ENCODE measurements around the gene PMP22.
A peak's percentile ranks its signal among the peaks of the same experiment; 100 is the strongest.

Gene PMP22

GRCh38 chr17:15287538-15288267 is 22.6 kb upstream of the PMP22 start:
- peaks cover 19 to 23% of the 10 kb centered on the region in 2 donors for H3K27me3 Mint-ChIP-seq
- ATAC-seq (replicated peaks): no peak
- peaks cover 5 to 6% of the 10 kb centered on the region in 2 donors for H3K9me3 Mint-ChIP-seq
- DNase-seq: no peak
- H3K27ac Mint-ChIP-seq: no peak overlapping the region
- no peaks in the 10 kb centered on the region for H3K36me3 Mint-ChIP-seq
- H3K4me3 Mint-ChIP-seq: no peak overlapping the region
- no peaks in the 10 kb centered on the region for H3K4me1 Mint-ChIP-seq

GRCh38 chr17:15285466-15285865 is 20.3 kb upstream of the PMP22 start:
- H3K9me3 Mint-ChIP-seq: peaks cover 4 to 5% of the 10 kb centered on the region in 2 donors
- no peak overlapping the region for H3K4me3 Mint-ChIP-seq
- ATAC-seq (replicated peaks) (no peak), DNase-seq (no peak)
- no peak overlapping the region for H3K27ac Mint-ChIP-seq
- no peaks in the 10 kb centered on the region for H3K36me3 Mint-ChIP-seq
- H3K27me3 Mint-ChIP-seq: peaks cover 14 to 19% of the 10 kb centered on the region in 2 donors
- no peaks in the 10 kb centered on the region for H3K4me1 Mint-ChIP-seq

GRCh38 chr17:15284537-15284936 is 19.4 kb upstream of the PMP22 start:
- ATAC-seq (replicated peaks) (no peak), DNase-seq (no peak)
- no peaks in the 10 kb centered on the region for H3K36me3 Mint-ChIP-seq
- H3K27ac Mint-ChIP-seq: no peak overlapping the region
- no peaks in the 10 kb centered on the region for H3K4me1 Mint-ChIP-seq
- H3K9me3 Mint-ChIP-seq: peaks cover 4 to 5% of the 10 kb centered on the region in 2 donors
- peaks cover 14 to 19% of the 10 kb centered on the region in 2 donors for H3K27me3 Mint-ChIP-seq
- no peak overlapping the region for H3K4me3 Mint-ChIP-seq

GRCh38 chr17:15284107-15284506 is 19.0 kb upstream of the PMP22 start:
- Mint-ChIP-seq H3K27ac (no peak overlapping the region), H3K4me1 (no peaks in the 10 kb centered on the region), H3K4me3 (no peak overlapping the region), H3K36me3 (no peaks in the 10 kb centered on the region), H3K27me3 (peaks cover 14 to 19% of the 10 kb centered on the region in 2 donors), H3K9me3 (peaks cover 4 to 5% of the 10 kb centered on the region in 2 donors)
- no peak for ATAC-seq (replicated peaks)
- DNase-seq: no peak

GRCh38 chr17:15281909-15282308 is 16.8 kb upstream of the PMP22 start:
- Mint-ChIP-seq H3K27me3 (peaks cover 8 to 18% of the 10 kb centered on the region in 2 donors), H3K36me3 (no peaks in the 10 kb centered on the region), H3K4me1 (peaks cover 0 to 2% of the 10 kb centered on the region in 2 donors), H3K9me3 (peaks cover 4 to 5% of the 10 kb centered on the region in 2 donors), H3K4me3 (no peak overlapping the region), H3K27ac (no peak overlapping the region)
- ATAC-seq (replicated peaks): no peak
- no peak for DNase-seq

GRCh38 chr17:15278924-15279477 is 13.9 kb upstream of the PMP22 start:
- ATAC-seq (replicated peaks): no peak
- Mint-ChIP-seq H3K4me1 (peaks cover 0 to 2% of the 10 kb centered on the region in 2 donors), H3K9me3 (peaks cover 8 to 13% of the 10 kb centered on the region in 2 donors), H3K27ac (no peak overlapping the region), H3K27me3 (peaks cover 5 to 22% of the 10 kb centered on the region in 2 donors), H3K36me3 (no peaks in the 10 kb centered on the region), H3K4me3 (no peak overlapping the region)
- no peak for DNase-seq

GRCh38 chr17:15278380-15278779 is 13.3 kb upstream of the PMP22 start:
- H3K27ac Mint-ChIP-seq: no peak overlapping the region
- H3K9me3 Mint-ChIP-seq: peaks cover 8 to 10% of the 10 kb centered on the region in 2 donors
- no peaks in the 10 kb centered on the region for H3K36me3 Mint-ChIP-seq
- H3K4me1 Mint-ChIP-seq: peaks cover 0 to 2% of the 10 kb centered on the region in 2 donors
- no peak for DNase-seq
- H3K4me3 Mint-ChIP-seq: no peak overlapping the region
- ATAC-seq (replicated peaks): no peak
- H3K27me3 Mint-ChIP-seq: peaks cover 5 to 24% of the 10 kb centered on the region in 2 donors

GRCh38 chr17:15274017-15274416 is 8.9 kb upstream of the PMP22 start:
- no peak overlapping the region for H3K4me3 Mint-ChIP-seq
- no peaks in the 10 kb centered on the region for H3K36me3 Mint-ChIP-seq
- ATAC-seq (replicated peaks): no peak
- peaks cover 0 to 2% of the 10 kb centered on the region in 2 donors for H3K4me1 Mint-ChIP-seq
- peaks cover 5 to 22% of the 10 kb centered on the region in 2 donors for H3K27me3 Mint-ChIP-seq
- DNase-seq: no peak
- peaks cover 4 to 7% of the 10 kb centered on the region in 2 donors for H3K9me3 Mint-ChIP-seq
- H3K27ac Mint-ChIP-seq: no peak overlapping the region

GRCh38 chr17:15273141-15273793 is 8.1 kb upstream of the PMP22 start:
- H3K4me3 Mint-ChIP-seq: no peak overlapping the region
- DNase-seq: no peak
- ATAC-seq (replicated peaks): no peak
- H3K9me3 Mint-ChIP-seq: peaks cover 4 to 7% of the 10 kb centered on the region in 2 donors
- H3K36me3 Mint-ChIP-seq: no peaks in the 10 kb centered on the region
- H3K4me1 Mint-ChIP-seq: no peaks in the 10 kb centered on the region
- H3K27me3 Mint-ChIP-seq: peaks cover 2 to 18% of the 10 kb centered on the region in 2 donors
- H3K27ac Mint-ChIP-seq: no peak overlapping the region

- Mint-ChIP-seq H3K27ac (no peak overlapping the region), H3K36me3 (no peaks in the 10 kb centered on the region), H3K9me3 (peaks cover 4 to 7% of the 10 kb centered on the region in 2 donors), H3K4me3 (no peak overlapping the region), H3K4me1 (no peaks in the 10 kb centered on the region), H3K27me3 (peaks cover 10 to 17% of the 10 kb centered on the region in 2 donors)
- no peak for DNase-seq
- no peak for ATAC-seq (replicated peaks)
These were observed 6.6 kb upstream of the PMP22 start for GRCh38 chr17:15271741-15272140.

GRCh38 chr17:15270628-15271381 is 5.7 kb upstream of the PMP22 start:
- ATAC-seq (replicated peaks): peak in 1 of 2 donors; percentile 29
- Mint-ChIP-seq H3K4me1 (no peaks in the 10 kb centered on the region), H3K27ac (no peak overlapping the region), H3K36me3 (no peaks in the 10 kb centered on the region), H3K9me3 (peaks cover 4% of the 10 kb centered on the region in 2 donors), H3K27me3 (peaks cover 18 to 19% of the 10 kb centered on the region in 2 donors), H3K4me3 (no peak overlapping the region)
- DNase-seq: no peak

- no peaks in the 10 kb centered on the region for H3K36me3 Mint-ChIP-seq
- DNase-seq (no peak), ATAC-seq (replicated peaks) (no peak)
- H3K27me3 Mint-ChIP-seq: peaks cover 28 to 29% of the 10 kb centered on the region in 2 donors
- no peak overlapping the region for H3K27ac Mint-ChIP-seq
- no peaks in the 10 kb centered on the region for H3K4me1 Mint-ChIP-seq
- no peak overlapping the region for H3K4me3 Mint-ChIP-seq
- H3K9me3 Mint-ChIP-seq: peaks cover 2% of the 10 kb centered on the region in 2 donors
These were observed 4.6 kb upstream of the PMP22 start for GRCh38 chr17:15269780-15270089.

GRCh38 chr17:15269087-15269779 is 4.1 kb upstream of the PMP22 start:
- H3K4me3 Mint-ChIP-seq: no peak overlapping the region
- no peaks in the 10 kb centered on the region for H3K9me3 Mint-ChIP-seq
- no peak for ATAC-seq (replicated peaks)
- no peaks in the 10 kb centered on the region for H3K4me1 Mint-ChIP-seq
- H3K27me3 Mint-ChIP-seq: peaks cover 32 to 34% of the 10 kb centered on the region in 2 donors
- DNase-seq: no peak
- H3K36me3 Mint-ChIP-seq: no peaks in the 10 kb centered on the region
- H3K27ac Mint-ChIP-seq: no peak overlapping the region

- ATAC-seq (replicated peaks) (no peak), DNase-seq (no peak)
- Mint-ChIP-seq H3K36me3 (no peaks in the 10 kb centered on the region), H3K9me3 (no peaks in the 10 kb centered on the region), H3K27me3 (peaks cover 26 to 34% of the 10 kb centered on the region in 2 donors), H3K4me1 (no peaks in the 10 kb centered on the region), H3K4me3 (no peak overlapping the region), H3K27ac (no peak overlapping the region)
These were observed 3.3 kb upstream of the PMP22 start for GRCh38 chr17:15268461-15268860.

Data from stimulated activated naive B cell treated with anti-CD40 and anti-IgM and Interleukin-4, amounts not matched to agents 10 μg/mL and 1 μg/mL and 100 μg/mL, for 72 hours (primary cell).